ENCODE results near the gene TMEM72. TPM values are rescaled to one million over a fixed set of nuclear protein-coding genes. Genes with fewer than 3 reads are reported as not detected.

Gene TMEM72
- total and polyA plus RNA-seq, 8 donors: 1.2 to 7.7 (median 2.4) TPM

GRCh38 chr10:44936314-44936975 lies 25.3 kb downstream of the TMEM72 start:
- no peaks in the 10 kb centered on the region for H3K9me3 ChIP-seq
- intact Hi-C loops (cut with DNase I): no loop called here
- WGBS, 2 donors: 72 to 87% methylated on average over 7 of the region's 7 CpGs
- H3K4me1 ChIP-seq: peaks cover 0 to 16% (median 5%) of the 10 kb centered on the region in 3 donors
- FAIRE-seq: no peak
- H3K27me3 ChIP-seq: no peaks in the 10 kb centered on the region
- no peak overlapping the region for H3K4me3 ChIP-seq
- no peak for TF ChIP-seq CTCF (IDR thresholded peaks at IDR 0.05)
- ATAC-seq: no peak
- H3K36me3 ChIP-seq: no peaks in the 10 kb centered on the region
- H3K27ac ChIP-seq: peak overlapping the region; percentile 24 to 80 (median 54)
- peak in 1 of 6 donors; percentile 10 for DNase-seq

GRCh38 chr10:44937196-44938005 lies 26.3 kb downstream of the TMEM72 start:
- H3K4me1 ChIP-seq: peaks cover 0 to 16% (median 5%) of the 10 kb centered on the region in 3 donors
- no peaks in the 10 kb centered on the region for H3K27me3 ChIP-seq
- H3K4me3 ChIP-seq: no peak overlapping the region
- FAIRE-seq: no peak
- intact Hi-C loops (cut with DNase I): no loop called here
- no peaks in the 10 kb centered on the region for H3K36me3 ChIP-seq
- ATAC-seq: no peak
- 81 to 87% methylated on average over 9 of the region's 9 CpGs for WGBS, 2 donors
- TF ChIP-seq CTCF (IDR thresholded peaks at IDR 0.05): no peak
- DNase-seq: peak in 1 of 6 donors; percentile 22
- no peak overlapping the region for H3K27ac ChIP-seq
- no peaks in the 10 kb centered on the region for H3K9me3 ChIP-seq

- 87 to 94% methylated on average over 7 of the region's 7 CpGs for WGBS, 2 donors
- Histone ChIP-seq H3K4me3 (no peak overlapping the region), H3K27ac (no peak overlapping the region), H3K36me3 (no peaks in the 10 kb centered on the region), H3K27me3 (no peaks in the 10 kb centered on the region), H3K9me3 (no peaks in the 10 kb centered on the region), H3K4me1 (peaks cover 0 to 16% (median 0%) of the 10 kb centered on the region in 3 donors)
- TF ChIP-seq CTCF (IDR thresholded peaks at IDR 0.05): no peak
- no peak for FAIRE-seq
- DNase-seq: peak in 1 of 6 donors; percentile 4
- ATAC-seq: no peak
- intact Hi-C loops (cut with DNase I): no loop called here
These were observed 27.8 kb downstream of the TMEM72 start for GRCh38 chr10:44938956-44939355.

- peak in 3 of 4 donors; percentile 60 to 66 (median 65) for ATAC-seq
These were observed 28.7 kb downstream of the TMEM72 start for GRCh38 chr10:44939691-44940401.

More at GRCh38 chr10:44939691-44940401, 28.7 kb downstream of the TMEM72 start:
- Histone ChIP-seq H3K9me3 (no peaks in the 10 kb centered on the region), H3K4me1 (peaks cover 0 to 16% (median 0%) of the 10 kb centered on the region in 3 donors), H3K36me3 (no peaks in the 10 kb centered on the region), H3K27me3 (no peaks in the 10 kb centered on the region), H3K27ac (peak overlapping the region in 1 of 4 donors; percentile 28), H3K4me3 (no peak overlapping the region)
- intact Hi-C loops (cut with DNase I): no loop called here
- TF ChIP-seq CTCF (IDR thresholded peaks at IDR 0.05): no peak
- 80 to 81% methylated on average over 7 of the region's 7 CpGs for WGBS, 2 donors
- FAIRE-seq: peak; percentile 43
- DNase-seq: peak in 1 of 6 donors; percentile 13
